GM18861 (cell line): ENCODE results near the gene RTKN.

Experiments
- ATAC-seq: cut with Tn5 transposase; IDR thresholded peaks from one replicate; pipeline ENCODE4 v1.9.1; 2021; ENCODE audit not compliant: unreplicated experiment

The RTKN gene

GRCh38 chr2:74381751-74382150 is 60.0 kb downstream of the RTKN start:
- ATAC-seq, result no peak

DNA sequence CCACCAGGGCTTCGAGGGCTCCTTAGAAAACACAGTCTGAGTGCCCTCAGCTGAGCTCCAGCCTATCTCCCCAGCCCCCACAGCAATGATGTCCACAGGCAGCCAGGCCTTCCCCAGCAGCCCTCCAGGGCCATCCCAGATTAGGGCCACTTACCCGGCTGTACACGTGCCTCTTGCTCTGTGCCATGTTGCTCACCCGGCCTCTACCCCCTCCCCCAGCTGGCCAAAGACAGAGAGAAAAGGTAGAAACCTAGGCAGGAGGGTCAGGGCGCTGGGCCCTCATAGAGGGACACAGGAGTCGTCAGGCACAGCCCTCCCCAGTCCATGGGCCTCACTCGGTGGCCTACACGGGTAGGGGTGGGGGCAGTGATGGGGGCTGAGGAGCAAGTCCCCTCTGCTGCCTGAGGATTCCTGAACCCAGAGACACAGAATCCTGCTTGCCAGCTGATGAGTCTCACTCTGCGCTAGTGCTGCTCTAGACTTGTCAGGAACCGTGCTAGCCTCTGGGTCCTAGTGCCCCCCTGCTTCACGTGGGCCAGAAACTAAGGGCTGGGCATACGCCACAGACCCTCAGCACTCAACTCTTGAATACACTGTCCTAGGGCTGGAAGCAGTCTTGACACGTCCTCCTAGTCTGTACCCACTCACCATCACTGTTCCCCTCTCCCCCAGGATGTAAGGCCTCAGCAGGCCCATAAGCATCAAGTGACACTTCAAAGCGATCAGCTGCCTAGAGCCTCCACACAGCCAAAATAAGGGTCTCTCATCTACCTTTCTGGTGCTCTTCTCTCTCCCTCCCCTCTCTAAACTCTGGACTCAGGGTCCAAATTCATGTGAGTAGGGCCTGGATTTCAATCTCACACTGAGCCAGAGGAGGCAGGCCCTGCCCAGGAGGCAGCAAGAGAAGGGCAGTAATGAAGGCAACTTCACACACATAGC is 61.6 kb downstream of the RTKN start, which contains the start of gene DCTN1:
TSS of gene DCTN1 (minus strand) at position 461 of the 939 bp plus-strand sequence. CDS start at position 187, 274 bp downstream.
- no peak for ATAC-seq

- no peak for ATAC-seq
Measured at GRCh38 chr2:74378007-74378406, 63.7 kb downstream of the RTKN start.

DNA sequence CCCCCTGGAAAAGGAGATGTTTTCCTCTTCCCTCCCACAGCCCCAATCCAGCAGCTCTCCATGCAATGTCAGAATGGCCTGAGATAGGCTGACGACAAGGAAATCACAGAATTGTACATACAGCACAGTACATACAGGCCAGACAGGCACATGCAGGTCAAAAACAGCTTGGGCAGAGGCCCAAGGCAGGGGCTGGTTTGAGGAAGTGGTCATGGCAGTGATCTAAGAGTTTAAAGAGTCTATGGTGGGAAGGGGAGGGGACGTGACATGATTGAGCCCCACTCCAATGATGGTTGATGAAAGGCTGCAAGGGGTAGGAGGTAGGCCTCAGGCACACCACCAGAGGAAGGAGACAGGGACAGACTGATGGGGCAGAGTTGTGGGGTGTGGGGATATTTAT is 65.9 kb downstream of the RTKN start:
- ATAC-seq, result no peak
